ENCODE data around the gene MAD1L1.

The MAD1L1 gene

DNA sequence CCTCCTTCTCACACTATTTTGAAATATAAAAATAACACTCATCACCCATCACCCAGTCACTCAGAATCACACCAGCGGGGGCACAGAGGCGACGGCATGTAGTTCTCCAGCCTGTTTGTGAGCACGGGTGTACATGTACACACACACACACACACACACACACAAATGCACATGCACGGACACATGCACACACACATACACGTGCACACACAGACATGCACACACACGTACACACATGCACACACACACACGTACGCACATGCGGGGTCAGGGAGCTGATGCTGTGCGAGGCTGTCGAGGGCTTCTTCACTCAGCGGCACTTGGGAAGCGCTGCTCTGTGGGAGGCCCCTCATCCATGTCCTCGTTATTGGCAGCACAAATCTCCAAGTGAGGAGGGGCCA, 383.8 kb downstream of the MAD1L1 start:
- TF ChIP-seq, protein P1, sequence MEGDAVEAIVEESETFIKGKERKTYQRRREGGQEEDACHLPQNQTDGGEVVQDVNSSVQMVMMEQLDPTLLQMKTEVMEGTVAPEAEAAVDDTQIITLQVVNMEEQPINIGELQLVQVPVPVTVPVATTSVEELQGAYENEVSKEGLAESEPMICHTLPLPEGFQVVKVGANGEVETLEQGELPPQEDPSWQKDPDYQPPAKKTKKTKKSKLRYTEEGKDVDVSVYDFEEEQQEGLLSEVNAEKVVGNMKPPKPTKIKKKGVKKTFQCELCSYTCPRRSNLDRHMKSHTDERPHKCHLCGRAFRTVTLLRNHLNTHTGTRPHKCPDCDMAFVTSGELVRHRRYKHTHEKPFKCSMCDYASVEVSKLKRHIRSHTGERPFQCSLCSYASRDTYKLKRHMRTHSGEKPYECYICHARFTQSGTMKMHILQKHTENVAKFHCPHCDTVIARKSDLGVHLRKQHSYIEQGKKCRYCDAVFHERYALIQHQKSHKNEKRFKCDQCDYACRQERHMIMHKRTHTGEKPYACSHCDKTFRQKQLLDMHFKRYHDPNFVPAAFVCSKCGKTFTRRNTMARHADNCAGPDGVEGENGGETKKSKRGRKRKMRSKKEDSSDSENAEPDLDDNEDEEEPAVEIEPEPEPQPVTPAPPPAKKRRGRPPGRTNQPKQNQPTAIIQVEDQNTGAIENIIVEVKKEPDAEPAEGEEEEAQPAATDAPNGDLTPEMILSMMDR (conservative IDR thresholded peaks at IDR 0.05; ENCODE audit: control insufficient read depth, insufficient read depth, low read depth, low read length) = no peak

DNA sequence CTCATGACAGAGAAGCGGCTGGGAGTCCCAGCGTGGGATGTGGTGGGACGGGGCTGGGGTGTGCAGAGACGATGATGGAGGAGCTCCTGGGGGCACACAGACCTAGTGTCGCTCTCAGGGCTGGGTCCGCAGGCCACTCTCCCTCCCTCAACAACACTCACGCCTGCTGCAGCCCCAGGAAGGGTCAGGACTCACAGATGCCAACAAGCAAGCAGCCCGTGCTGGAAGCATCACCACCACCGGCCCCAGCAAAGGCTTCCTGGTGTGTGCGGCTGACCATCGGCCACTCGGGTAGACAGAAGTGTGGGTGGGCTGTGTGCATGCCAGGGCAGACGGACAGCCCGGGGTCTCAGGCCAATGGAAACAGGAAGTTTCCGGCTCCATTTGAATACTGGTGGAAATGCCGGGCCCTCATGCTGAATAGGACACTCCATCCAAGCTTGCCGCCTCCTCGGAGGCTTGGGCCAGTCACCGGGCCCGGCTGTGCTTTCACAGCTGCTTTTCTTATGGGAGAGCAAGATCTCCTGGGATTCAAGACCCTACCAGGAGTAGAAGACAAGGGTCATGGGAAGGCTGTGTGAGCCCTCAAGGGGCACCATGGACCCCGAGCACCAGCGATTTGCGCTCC, 384.6 kb downstream of the MAD1L1 start:
- no peak for DNase-seq (ENCODE audit: low read depth)
- H3K4me3 ChIP-seq (ENCODE audit: control insufficient read depth, low read depth, low read length) = no peak overlapping the region
- TF ChIP-seq, protein P1 (conservative IDR thresholded peaks at IDR 0.05; ENCODE audit: control insufficient read depth, insufficient read depth, low read depth, low read length) = no peak

More for the DNA sequence above, 383.8 kb downstream of the MAD1L1 start:
- no peak for DNase-seq (ENCODE audit: low read depth)
- H3K4me3 ChIP-seq (ENCODE audit: control insufficient read depth, low read depth, low read length) = no peak overlapping the region

DNA sequence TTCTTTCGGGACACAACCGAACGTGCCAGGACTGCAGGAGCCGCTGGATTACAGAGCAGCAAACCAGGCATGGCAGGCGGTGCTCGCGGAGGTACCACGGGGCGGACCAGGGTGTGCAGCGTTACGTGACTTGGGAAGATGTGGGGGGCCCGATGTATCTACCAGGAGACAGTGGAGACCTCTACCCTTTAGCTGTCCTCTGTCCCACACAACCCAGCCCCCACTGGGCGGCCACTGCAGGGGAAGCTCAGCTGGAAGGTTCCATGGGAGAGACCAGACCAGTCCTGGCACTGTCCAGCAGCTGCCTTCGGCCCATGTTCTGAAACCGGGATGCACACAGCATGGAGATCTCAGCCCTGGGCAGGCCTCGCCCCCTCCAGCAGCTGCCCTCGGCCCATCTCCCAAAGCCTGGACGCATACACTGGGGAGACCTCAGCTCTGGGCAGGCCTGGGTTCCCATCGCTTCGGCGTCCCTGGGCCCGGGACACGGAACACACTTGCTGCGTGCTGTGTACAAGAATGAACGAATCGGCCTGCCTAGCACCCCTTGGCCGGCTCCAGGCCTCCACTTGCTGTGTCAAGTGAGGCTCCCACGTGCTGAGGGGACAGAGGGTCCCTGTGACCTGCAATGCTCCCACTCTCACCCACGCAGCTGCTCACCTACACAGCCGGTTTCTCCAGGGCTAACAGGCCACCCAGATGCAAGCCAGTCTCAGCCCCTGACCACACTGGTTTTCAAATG, 385.3 kb downstream of the MAD1L1 start:
- TF ChIP-seq, protein P1 (conservative IDR thresholded peaks at IDR 0.05; ENCODE audit: control insufficient read depth, insufficient read depth, low read depth, low read length) = no peak
- no peak for DNase-seq (ENCODE audit: low read depth)

DNA sequence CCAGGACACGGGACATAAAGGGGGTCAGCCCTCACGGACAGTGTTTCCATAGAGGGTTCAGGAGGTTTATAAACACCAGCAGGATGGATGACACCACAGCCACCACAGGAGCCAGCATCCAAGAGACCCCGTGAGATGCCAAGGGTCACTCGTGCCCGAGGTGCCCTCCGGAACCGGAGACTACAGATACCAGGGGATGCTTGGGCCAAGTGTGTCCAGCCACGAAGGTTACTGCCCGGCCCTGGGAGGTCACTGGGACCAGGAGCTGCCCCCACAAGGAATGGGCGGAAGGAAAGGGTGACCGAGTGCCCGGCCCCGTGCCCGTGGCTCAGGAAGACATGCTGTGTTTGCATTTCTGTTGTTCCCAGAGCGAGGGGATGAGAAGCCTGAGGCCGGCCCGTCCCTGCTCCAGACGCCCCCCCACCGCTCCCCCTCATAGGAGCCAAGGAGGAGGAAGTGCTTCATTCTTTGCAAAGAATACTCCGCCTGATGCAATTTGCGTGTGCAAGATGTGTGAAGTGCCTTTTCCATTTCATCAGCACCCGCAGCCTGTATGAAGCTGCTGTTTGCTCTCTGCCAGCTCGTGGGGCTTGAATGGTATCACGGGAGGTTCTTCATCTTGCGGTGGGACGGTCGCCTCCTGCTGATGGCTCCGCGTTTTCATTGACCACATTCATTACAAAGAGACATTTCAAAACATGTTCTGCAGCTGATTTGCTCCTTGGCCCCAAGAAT, 386.2 kb downstream of the MAD1L1 start:
- DNase-seq (ENCODE audit: low read depth) = no peak
- no peak overlapping the region for H3K4me3 ChIP-seq (ENCODE audit: control insufficient read depth, low read depth, low read length)
- TF ChIP-seq, protein P1 (conservative IDR thresholded peaks at IDR 0.05; ENCODE audit: control insufficient read depth, insufficient read depth, low read depth, low read length) = no peak

More for the DNA sequence above, 385.3 kb downstream of the MAD1L1 start:
- no peak overlapping the region for H3K4me3 ChIP-seq (ENCODE audit: control insufficient read depth, low read depth, low read length)

DNA sequence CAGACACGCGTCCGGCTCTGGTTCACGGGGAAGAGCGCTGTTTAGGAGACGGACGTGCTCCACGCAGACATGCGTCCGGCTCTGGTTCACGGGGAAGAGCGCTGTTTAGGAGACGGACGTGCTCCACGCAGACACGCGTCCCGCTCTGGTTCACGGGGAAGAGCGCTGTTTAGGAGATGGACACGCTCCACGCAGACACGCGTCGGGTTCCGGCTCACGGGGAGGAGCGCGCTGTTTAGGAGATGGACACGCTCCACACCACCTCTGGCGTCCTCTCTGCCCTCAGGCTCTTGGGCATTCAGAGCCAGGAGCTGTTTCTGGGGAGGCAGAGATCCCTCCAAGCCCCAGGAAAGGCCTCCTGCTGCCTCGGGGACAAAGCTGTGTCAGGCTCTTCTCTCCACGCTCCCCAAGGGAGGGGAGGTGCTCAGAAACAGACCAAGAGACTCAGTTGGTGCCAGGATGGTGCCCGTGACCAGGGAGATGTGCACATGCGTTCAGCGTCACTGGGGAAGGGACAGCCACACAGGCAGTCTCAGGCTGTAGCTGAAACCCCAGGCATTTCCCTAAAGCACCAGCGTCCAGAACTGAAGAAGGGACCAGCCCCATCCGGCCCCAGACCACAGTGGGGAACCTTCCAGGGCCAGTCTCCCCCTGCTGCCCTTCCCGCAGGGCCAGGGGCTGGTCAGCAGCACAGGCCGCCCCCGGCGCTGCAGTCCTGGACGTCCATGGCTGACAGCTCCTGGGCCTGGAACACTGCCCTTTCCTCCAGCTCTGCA, 387.0 kb downstream of the MAD1L1 start:
- H3K4me3 ChIP-seq (ENCODE audit: control insufficient read depth, low read depth, low read length) = no peak overlapping the region
- no peak for DNase-seq (ENCODE audit: low read depth)
- TF ChIP-seq, protein P1 (conservative IDR thresholded peaks at IDR 0.05; ENCODE audit: control insufficient read depth, insufficient read depth, low read depth, low read length) = no peak

DNA sequence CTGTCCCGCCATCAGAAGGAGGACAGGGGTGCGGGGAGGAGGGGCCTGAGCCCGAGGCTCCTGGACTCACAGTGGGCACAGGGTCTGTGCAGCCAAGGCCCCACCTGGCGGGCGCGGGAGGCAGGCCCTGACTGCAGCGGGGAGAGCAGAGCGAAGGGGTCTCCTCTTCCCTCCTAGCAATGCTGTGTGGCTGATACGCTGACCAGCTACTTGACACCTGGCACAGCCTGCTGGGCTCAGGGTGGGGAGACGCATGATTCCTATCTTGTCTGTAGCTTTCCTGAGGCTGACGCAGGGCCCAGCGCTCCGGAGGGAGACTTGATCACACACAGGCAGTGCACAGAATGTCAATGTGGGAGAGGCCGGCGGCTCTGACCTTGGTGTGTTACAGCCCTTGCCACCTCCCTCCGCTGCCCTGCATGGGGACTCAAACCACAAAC, 387.8 kb downstream of the MAD1L1 start:
- no peak for DNase-seq (ENCODE audit: low read depth)
- no peak overlapping the region for H3K4me3 ChIP-seq (ENCODE audit: control insufficient read depth, low read depth, low read length)
- TF ChIP-seq, protein P1 (conservative IDR thresholded peaks at IDR 0.05; ENCODE audit: control insufficient read depth, insufficient read depth, low read depth, low read length) = no peak

All from fibroblast of mammary gland (primary cell).